GM21526 (cell line): ENCODE measurements around the gene MINDY2.
A peak's percentile ranks its signal among the peaks of the same experiment; 100 is the strongest.
"Not testable (repeated sequence)": the region's sequence is repeated elsewhere in the genome, so short reads cannot be mapped to it uniquely, and the experiment has no call there.

Source experiments
- ATAC-seq: cut with Tn5 transposase; IDR thresholded peaks from one replicate; pipeline ENCODE4 v1.9.1; 2021; ENCODE audit warnings: moderate library complexity; ENCODE audit not compliant: unreplicated experiment, low FRiP score

Gene MINDY2

DNA sequence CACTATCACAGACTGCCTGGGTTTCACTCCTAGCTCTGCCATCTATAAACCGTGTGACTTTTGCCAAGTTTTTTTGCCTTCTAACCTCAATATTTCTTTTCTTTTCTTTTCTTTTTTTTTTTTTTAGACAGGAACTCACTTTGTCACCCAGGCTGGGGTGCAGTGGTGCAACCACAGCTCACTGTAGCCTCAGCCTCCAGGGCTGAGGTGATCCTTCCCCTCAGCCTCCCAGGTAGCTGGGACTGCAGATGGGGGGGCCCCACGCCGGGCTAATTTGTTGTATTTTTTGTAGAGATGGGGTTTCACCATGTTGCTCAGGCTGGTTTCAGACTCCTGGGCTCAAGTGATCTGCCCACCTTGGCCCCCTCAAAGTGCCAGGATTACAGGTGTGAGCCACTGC is 18.4 kb upstream of the MINDY2 start:
- ATAC-seq: no peak

DNA sequence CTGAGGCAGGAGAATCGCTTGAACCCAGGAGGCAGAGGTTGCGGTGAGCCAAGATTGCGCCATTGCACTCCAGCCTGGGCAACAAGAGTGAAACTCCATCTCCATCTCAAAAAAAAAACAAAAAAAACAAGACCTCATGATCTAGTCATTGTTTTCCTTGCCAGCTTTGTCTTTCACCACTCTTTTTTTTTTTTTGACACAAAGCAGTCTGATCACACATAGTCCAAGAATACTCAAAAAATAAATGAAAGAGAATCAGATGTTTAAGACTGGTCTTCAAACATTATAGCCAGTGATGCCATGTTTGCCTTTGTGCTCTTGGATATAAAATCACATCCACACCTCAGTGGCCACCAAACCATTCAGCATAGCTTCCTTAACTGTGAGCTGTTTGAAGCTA is 15.8 kb upstream of the MINDY2 start:
- ATAC-seq: no peak

DNA sequence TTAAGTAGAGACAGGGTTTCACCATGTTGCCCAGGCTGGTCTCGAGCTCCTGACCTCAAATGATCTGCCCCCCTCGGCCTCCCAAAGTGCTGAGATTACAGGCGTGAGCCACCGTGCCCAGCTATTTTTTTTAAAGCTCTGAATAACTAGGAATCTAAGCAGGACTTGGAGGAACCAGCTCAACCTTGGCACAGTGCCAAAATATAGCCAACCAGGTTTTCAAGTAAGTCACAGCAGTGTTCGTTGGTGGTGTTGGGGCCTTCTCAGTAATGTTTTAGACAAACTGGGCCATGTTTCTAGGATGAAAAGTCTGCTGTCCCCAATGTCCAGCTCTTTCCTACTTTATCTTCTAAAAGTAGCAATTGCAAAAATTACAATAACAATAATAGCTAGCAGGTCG is 15.1 kb upstream of the MINDY2 start:
- ATAC-seq: no peak

DNA sequence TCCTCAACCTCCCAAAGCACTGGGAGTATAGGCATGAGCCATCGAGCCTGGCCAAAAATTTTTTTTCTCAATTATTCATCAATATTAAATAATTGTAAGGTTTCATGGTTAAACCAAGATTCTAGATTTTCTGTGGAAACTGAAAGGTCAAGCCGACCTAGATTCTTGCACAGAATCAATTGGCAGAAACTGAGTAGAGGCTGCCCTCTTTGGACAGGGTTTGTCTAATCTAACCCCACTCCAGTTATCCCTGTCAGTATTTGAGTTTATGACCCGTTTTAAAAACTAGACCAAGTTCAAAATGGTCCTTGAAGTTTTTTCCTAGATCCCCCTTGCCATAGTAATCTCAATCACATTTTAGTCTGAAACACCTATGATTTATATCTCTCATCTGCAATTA is 13.0 kb upstream of the MINDY2 start:
- no peak for ATAC-seq

DNA sequence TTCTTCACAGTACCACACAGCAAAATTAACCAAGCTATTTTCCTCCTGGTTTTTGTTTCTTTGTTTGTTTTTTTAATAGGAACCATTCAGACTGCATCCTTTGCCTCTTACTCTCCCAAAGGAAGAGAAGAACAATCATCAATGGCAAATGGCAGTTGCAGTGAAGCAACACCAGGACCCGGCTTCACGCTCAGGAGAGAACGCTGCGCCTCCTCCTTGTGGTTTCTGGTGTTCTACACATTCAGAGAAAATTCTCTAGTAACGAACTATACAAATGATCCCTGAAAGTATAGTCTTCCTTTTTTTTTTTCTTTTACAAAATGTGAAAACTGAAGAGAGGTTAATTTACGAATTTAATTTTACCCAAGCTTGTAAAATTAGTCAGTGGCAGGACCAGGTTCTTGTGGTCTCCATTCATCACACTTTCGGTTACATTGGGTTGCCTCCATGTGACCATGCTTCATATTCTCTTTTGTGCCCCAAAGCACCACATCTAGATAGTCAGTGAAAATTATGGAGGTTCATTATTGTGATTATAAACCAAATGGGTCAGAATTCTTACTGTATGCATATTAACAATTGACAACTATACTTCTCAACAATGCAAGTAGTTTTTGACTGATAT is 10.6 kb upstream of the MINDY2 start:
- ATAC-seq: no peak

DNA sequence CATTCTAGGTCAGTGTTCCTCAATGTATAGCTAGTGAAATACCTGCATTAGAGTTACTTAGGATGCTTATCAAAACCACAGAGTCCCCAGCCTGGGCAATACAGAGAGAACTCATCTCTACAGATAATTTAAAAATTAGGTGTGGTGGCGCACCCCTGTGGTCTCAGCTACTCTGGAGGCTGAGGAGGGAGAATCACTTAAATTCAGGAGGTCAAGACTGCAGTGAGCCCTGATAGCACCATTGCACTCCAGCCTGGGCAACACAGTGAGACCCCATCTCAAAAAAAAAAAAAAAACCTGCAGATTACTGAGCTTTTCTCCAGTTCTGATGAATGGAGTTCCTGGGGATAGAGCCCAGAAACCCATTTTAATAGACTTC is 10.1 kb upstream of the MINDY2 start:
- ATAC-seq: no peak

DNA sequence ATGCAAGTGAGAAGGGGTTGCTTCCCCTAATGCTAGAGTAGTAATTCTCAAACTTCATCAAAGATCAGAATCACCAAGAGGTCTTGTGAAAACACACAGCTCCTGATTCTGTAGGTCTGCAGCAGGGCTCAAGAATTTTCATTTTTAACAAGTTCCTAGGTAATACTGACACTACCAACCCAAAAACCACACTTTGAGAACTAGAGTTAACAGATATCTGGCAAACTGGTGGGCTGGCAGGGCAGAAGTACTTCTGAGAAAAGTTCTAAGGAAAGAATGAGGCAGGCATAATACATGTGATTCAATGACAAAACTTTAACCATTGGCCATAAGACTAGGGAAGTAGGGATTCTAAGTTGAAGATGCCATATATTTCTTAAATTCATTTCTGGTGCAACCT is 8.8 kb upstream of the MINDY2 start:
- no peak for ATAC-seq

DNA sequence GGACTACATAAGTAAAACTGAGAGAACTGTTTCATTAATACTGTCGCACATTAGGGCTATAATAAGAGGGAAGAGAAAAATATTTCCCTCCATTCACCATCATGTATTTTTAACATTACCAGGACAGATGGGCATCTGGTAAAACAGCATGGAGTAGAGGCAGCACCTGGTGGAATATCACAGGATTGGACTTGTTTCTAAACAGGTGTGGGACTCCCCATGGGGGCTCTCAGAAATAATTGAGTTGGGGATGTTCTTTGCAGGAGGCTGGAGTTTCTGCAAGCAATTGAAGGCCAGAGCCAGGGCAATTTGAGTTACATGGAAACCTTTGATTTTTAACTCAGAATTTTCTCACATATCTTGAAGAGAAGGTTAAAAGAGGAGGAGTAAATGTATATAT is 8.4 kb upstream of the MINDY2 start:
- no peak for ATAC-seq

DNA sequence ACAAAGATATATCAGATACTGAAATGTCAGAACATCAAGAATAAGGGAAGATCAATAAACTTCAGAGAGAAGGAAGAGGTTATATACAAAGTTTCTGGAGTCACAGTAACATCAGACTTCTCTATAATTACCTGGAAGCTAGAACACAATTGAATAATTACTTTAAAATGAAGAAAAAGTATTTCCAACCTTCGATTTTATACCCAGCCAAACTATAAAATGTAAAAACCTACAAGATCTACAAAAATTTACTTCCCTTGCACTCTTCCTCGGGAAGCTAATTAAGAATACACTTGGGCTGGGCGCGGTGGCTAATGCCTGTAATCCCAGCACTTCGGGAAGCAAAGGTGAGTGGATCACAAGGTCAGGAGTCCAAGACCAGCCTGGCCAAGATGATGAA is 6.6 kb upstream of the MINDY2 start:
- ATAC-seq: no peak

DNA sequence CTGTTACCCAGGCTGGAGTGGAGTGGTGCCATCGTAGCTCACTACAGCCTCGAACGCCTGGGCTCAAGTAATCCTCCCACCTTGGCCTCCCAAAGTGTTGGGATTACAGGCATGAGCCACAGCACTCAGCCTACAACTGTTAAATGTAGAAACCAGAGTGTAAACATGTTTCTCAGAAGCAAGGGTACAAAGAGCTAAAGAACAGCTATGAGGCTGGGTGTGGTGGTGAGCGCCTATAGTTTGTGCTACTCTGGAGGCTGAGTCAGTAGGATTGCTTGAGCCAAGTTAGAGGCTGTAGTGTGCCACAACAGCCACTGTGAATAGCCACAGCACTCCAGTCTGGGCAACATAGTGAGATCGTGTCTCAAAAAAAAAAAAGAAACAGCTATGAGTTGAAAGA is 4.8 kb upstream of the MINDY2 start:
- no peak for ATAC-seq

DNA sequence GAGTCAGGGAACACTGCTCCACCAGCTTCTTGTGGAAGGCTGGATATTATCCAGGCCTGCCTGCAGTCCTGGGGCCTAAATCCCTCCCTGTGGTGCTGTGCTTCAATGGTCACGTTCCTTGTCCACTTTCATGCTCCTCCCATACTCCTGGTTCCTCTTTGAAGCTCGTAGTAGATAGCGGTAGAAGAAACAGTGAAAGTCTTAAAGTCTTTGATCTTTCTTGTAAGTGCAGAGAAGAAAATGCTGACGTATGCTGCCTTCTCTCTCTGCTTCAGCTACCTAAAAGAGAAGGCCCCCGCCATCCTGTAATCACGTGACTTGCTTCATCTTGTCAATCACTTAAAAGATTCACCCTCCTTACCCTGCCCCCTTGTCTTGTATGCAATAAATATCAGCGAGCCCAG is 2.5 kb upstream of the MINDY2 start:
- ATAC-seq: not testable (repeated sequence)

DNA sequence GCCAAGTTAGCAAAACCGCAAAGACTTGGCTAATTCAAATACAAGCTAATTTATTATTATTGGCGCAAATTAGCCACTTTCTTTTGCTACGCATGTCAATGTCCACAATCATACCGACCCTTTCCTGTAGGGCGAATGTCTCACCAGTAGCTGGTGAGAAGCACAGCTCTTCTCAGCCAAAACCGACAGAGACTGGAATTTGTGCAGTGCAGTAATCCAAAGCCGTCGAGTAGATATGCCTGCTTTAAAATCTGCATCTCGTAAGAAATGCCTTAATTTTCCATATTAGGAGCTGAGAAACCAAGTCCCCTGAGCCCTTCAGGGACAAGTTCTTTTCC is 614 bp upstream of the MINDY2 start:
- peak; percentile 16 for ATAC-seq

DNA sequence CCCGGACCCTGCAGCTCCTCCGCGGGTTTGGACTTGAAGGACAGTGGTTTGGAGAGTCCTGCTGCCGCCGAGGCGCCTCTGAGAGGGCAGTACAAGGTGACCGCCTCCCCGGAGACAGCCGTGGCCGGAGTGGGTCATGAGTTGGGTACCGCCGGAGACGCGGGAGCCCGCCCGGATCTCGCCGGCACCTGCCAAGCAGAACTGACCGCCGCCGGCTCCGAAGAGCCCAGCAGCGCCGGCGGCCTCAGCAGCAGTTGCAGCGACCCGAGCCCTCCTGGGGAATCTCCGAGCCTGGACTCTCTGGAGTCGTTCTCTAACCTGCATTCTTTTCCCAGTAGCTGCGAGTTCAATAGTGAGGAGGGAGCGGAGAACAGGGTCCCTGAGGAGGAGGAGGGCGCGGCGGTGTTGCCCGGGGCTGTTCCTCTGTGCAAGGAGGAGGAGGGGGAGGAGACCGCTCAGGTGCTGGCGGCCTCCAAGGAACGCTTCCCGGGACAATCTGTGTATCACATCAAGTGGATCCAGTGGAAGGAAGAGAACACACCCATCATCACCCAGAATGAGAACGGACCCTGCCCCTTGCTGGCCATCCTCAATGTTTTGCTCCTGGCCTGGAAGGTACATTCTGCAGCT is 634 bp downstream of the MINDY2 start:
- ATAC-seq: peak; percentile 16

DNA sequence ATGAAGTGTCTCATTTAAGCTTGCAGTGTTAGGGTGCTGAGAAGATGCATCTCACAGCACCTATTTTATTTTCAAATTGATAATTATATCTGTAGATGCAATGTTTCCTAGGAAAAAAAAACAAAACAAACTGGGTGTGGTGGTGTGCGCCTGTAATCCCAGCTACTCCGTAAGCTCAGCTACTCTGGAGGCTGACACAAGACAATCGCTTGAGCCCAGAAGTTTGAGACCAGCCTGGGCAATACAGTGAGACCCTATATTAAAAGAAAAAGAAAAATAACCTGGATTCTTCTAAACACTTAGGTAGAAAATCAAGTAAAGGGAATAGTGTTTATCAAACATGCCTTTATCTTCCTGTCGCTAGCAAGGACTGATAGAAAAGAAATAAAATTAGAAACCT is 1.9 kb downstream of the MINDY2 start:
- ATAC-seq: no peak

DNA sequence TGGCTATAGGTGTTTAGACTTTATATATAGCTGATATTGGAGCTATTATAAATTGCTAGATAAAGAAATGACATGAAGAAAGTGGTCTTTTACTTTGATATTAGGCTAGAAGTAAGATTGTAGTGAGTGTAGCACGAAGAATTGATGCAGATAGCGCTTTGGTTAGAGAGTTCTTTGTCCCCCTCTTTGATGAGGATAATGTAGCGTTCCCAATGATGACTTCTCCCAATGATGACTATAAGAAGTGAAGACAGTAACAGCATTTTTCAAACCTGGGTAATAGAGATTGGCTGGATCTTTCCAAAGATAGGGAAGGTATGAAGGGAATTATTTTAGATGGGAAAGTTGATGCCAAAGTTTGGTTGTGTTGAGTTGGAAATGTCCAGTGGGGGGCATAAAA is 4.3 kb downstream of the MINDY2 start:
- no peak for ATAC-seq

DNA sequence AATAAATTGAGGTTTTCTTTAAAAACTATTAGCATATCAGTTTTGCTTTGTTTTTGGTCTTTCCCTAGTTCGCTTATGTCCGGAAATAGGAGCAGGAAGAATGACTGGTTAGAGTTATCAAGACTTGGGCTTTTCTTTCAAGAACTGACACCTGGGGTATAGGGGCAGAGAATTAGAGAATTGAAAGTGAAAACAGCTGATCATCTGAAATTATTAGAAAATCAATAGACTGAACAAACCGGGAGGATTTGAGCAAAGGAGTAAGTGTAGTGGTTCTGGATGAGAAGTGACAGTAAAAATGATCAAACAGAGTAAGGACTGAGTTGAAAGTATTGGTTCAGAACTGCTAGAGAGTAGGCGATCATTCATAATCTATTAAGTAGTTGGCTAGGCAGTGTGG is 6.0 kb downstream of the MINDY2 start:
- ATAC-seq: no peak

DNA sequence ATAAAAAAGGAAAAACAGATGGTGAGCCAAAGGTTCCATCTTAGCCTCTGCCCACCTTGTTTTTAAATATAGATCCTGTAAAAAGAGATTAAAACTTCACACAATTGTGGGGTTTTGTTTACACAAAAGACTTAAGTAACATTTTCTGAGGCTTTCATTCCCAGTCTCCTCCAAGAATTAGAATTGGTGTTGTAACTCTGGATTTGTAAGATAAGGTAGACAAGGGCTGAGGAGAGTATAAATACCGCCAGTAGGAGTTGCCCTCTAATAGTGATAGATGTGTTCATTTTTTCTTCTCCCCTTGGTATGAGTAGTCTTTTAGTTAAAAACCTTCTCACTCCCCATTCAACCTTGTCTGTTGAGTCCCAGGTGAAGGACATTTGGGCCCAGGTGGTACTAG is 8.5 kb downstream of the MINDY2 start:
- no peak for ATAC-seq

DNA sequence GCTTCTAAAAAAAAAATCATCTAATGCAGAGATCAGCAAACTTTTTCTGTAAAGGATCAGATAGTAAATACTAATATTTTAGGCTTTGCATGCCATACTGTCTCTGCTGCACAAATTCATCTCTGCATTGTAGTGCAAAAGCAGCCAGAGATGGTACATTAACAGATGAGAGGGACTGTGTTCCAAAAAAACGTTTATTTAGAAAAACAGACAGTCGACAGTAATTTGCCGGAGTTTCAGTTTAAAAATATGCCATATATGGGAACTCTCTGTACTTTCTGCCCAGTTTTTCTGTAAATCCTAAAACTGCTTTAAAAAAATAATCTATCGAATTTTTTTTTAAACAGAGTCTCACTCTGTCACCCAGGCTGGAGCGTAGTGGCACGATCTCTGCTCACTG is 14.3 kb downstream of the MINDY2 start:
- no peak for ATAC-seq

DNA sequence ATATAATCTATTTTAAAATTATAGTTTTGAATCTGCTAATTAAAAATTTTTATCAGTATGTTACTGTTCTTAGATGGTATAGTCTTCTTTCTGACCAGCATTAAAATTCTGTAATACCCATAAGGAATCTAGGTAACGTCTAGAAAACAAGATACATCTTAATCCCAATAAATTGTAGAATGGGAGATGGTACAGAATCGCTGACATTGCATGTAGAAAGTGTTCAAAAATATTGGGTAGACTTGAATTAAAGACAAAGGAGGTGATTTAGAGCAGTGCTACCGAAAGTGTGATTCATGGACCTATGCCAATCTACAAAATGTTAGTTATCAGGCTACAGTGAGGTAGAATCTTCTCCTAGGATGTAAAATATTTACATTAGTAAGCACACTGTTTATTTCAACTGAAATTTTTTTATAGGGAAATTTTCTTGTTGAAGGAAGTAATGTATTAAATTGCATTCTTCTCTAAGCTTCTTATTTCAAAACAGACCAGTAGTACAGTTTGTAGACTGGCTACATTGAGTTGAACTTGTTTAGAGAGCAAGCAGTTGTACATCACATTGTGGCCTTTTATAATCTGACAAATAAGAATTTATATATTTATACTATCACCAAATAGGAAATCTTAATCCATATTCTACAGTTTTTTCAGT is 17.1 kb downstream of the MINDY2 start:
- no peak for ATAC-seq

DNA sequence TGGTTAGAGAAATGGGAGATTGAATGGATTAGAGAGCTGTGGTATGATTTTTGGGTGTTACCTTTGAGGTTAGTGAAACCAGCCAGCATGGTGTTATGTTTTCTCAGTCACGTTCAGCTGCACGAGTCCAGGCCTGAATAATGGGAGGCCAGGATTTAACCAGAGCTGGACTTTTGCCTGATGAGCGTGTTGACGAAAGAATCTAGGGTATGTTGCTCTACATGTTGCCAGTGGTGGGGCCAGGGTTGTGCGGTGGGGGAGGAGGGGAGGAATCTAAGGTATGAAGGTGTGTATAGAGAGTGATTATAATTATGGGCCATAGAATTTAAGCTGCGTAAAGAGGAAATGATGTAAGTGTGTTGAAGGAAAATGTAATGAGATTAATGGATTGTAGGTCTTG is 22.8 kb downstream of the MINDY2 start:
- no peak for ATAC-seq

DNA sequence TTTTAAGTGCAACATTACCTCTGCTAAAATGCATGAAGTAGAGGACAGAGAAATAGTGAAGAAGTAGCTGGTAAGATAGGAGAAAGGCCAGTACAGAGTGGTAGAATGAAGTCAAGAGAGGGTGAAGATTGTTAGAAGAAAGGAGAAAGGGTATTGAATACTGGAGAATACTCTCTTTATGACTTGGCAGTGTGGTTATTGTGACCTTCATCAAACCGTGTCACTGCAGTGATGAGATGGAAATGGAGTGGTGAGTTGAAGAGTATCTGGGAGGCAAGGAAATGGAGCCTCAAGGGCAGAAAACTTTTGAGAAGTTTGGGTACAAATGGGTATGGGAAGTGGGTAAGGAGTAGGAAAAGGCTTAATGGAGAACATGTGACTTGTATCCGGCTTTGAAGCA is 24.7 kb downstream of the MINDY2 start:
- ATAC-seq: no peak

DNA sequence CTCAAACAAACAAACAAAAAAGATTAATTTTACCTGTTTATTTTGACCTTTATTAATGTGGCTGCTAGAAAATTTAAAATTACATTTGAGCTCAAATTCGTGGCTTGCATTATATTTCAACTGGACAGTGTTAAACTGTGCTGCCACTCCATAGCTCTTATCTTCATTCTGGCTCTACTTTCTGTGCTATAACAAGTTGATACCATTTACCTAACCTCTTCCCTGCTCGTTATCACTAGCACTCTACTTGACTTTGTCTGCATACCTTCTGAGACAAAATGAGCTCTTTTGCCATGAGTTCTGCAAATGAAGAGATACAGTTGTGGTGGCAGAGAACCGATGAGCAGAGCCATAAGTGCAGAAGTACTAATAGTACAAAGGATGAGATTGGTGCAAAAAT is 26.4 kb downstream of the MINDY2 start:
- ATAC-seq: no peak
